K562 (cell line): ENCODE measurements around the gene SPTBN4. TPM values are rescaled to one million over a fixed set of nuclear protein-coding genes. Genes with fewer than 3 reads are reported as not detected.
A peak's percentile ranks its signal among the peaks of the same experiment; 100 is the strongest.

Experiments used
- BMI1 ChIP-seq: fragments of 150-350 bp; IDR thresholded peaks from 2 replicates; pipeline ENCODE4 v1.6.1; 2014; ENCODE audit warnings: low read length
- C11orf30 ChIP-seq: fragments of 450-650 bp; IDR thresholded peaks from 2 replicates; pipeline ENCODE4 v1.6.1; 2016; ENCODE audit warnings: low read depth, mild to moderate bottlenecking
- CHD2 ChIP-seq: IDR thresholded peaks from 2 replicates; pipeline ENCODE4 v1.6.1; 2011; ENCODE audit warnings: low read depth, low read length
- GABPB1 ChIP-seq: sonication (generic); formaldehyde crosslinking; IDR thresholded peaks from 2 replicates; pipeline ENCODE4 v1.8.0; 2022; ENCODE audit warnings: mild to moderate bottlenecking, missing genetic modification reagents
- HMBOX1 ChIP-seq: sonication (generic); IDR thresholded peaks from 2 replicates; pipeline ENCODE4 v1.6.1; 2016
- KDM5B ChIP-seq: fragments of 200-600 bp; sonication (generic); IDR thresholded peaks from 2 replicates; pipeline ENCODE4 v1.6.1; 2012; ENCODE audit warnings: low read depth, mild to moderate bottlenecking, moderate library complexity, low read length, control low read depth, inconsistent platforms; ENCODE audit not compliant: insufficient replicate concordance
- MTA1 ChIP-seq: fragments of 450-650 bp; IDR thresholded peaks from 2 replicates; pipeline ENCODE4 v1.6.1; 2017; ENCODE audit warnings: borderline replicate concordance
- MYC ChIP-seq, 2 experiments: fragments of 250-450 bp in 1 of 2; sonication (Bioruptor Pico) in 1 of 2; IDR thresholded peaks; 2 replicates each; pipeline versions ENCODE4 v1.5.1 to v1.6.1; 2012 to 2021; ENCODE audit warnings: low read depth in 2 of 2, borderline replicate concordance in 1 of 2, improper control_type of control experiment in 1 of 2, low read length in 1 of 2, mild to moderate bottlenecking in 1 of 2, moderate library complexity in 1 of 2
- NBN ChIP-seq: fragments of 450-650 bp; IDR thresholded peaks from 2 replicates; pipeline ENCODE4 v1.6.1; 2016; ENCODE audit warnings: low read depth, mild to moderate bottlenecking
- NCOA1 ChIP-seq: fragments of 450-650 bp; IDR thresholded peaks from 2 replicates; pipeline ENCODE4 v1.6.1; 2016; ENCODE audit warnings: low read depth
- SOX6 ChIP-seq: fragments of 450-650 bp; IDR thresholded peaks from 2 replicates; pipeline ENCODE4 v1.6.1; 2014; ENCODE audit warnings: mild to moderate bottlenecking
- TFE3 ChIP-seq: fragments of 450-650 bp; formaldehyde crosslinking; IDR thresholded peaks from 2 replicates; pipeline ENCODE4 v1.4.0; 2020; ENCODE audit warnings: mild to moderate bottlenecking, mixed read lengths
- VEZF1 ChIP-seq: fragments of 200-800 bp; sonication (Bioruptor generic); IDR thresholded peaks from 2 replicates; pipeline ENCODE4 v1.6.1; 2017; ENCODE audit warnings: missing genetic modification characterization, missing compliant biosample characterization
- ZNF766 ChIP-seq: fragments of 200-800 bp; sonication (Bioruptor generic); conservative IDR thresholded peaks from 2 replicates; pipeline ENCODE4 v1.6.1; 2016; ENCODE audit warnings: missing genetic modification characterization, missing compliant biosample characterization
- polyA plus RNA-seq, 8 experiments: library from polyadenylated mRNA; depleted of rRNA in 4 of 8; stranded (reverse) in 5 of 8; unstranded in 3 of 8; fragments of >200 nt; fragmentation: Nextera tagmentation in 2 of 8; fragmentation: Illumina TruSeq in 1 of 8; extraction: Ambion mirVana in 2 of 8; extraction: Trizol in 1 of 8; gene quantifications; 2 replicates each; pipeline versions ENCODE4 v1.2.1 to v1.2.3, GENCODE V29; 2011 to 2014; ENCODE audit warnings: inconsistent platforms in 1 of 8, missing spikeins in 1 of 8
- total RNA-seq, 7 experiments: library from RNA; depleted of rRNA in 6 of 7; stranded (reverse); fragments of >200 nt in 6 of 7; fragmentation: Illumina TruSeq in 2 of 7; extraction: Trizol in 2 of 7; gene quantifications; 2 replicates each; pipeline versions ENCODE4 v1.2.1 to v1.2.3, GENCODE V29; 2011 to 2021; ENCODE audit warnings: low replicate concordance in 1 of 7
- TF ChIP-seq, protein P1 (sequence below): fragments of 450-650 bp; IDR thresholded peaks from 2 replicates; pipeline ENCODE4 v1.7.1; 2018; ENCODE audit warnings: mild to moderate bottlenecking, low read depth; ENCODE audit not compliant: partially characterized antibody
- TF ChIP-seq, protein P2 (sequence below): fragments of 450-650 bp; IDR thresholded peaks from 2 replicates; pipeline ENCODE4 v1.6.1; 2018; ENCODE audit not compliant: partially characterized antibody

SPTBN4 gene
- total and polyA plus RNA-seq, 9 of the 15 experiments (the other 6 are each of a cell fraction or from before 2014, with no cell fraction given): 0.01 to 1.5 (median 0.86) TPM

DNA sequence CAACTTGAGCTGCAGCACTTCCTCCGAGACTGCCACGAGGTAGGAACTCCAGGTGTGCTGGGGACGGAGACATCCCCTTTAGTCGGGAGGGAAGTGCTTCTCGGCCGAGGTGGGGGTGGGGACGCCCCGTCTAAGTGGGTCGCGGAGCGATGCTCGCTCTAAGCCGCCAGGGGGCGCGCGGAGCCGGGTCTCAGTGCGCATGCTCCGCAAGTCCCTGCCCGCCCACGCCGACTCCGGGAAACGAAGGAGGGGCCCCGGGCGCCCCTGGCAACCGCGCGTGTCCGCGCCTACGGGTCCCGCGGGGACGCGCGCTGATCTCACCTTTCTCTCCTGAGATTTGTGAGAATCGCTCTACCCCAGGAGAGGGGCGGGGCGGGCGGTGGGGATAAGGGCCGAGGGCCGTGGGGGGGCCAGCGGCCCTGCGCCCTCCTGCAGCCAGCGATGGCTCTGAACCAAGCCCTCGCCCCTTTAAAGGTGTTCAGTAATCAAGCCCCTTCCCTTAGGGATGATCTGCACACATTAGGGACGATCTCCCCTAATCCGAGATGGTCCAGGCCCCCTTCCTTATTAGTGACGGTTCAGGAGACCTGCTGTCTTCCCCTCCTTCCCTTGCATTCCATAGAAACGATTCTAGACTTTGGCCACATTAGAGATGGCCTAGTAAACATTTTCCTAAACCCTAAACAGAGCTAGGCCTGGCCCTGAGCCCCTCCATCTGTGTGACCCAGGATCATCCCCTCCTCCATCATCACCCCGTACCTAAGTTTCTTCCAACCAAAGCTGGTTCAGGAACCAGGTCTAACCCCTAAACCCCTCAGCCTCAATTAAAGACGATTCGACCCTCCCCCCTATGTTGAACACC, 62.5 kb downstream of the SPTBN4 start (continued):
- no peak for TF ChIP-seq TFE3 (CRISPR knock-in tag)
- TF ChIP-seq BMI1: peak; percentile 84; the same call in 1 of the 2 replicates
- peak; percentile 63 for TF ChIP-seq CHD2
- TF ChIP-seq MYC (IDR thresholded peaks at IDR 0.05; ENCODE audit: low read depth, low read length): 0 out of 2 replicates have a peak, but pooled peaks have one; percentile 17
- no peak for TF ChIP-seq MYC (CRISPR knock-in tag; IDR thresholded peaks at IDR 0.05; ENCODE audit: borderline replicate concordance, low read depth)
- TF ChIP-seq C11orf30: no peak
- TF ChIP-seq SOX6: no peak
- TF ChIP-seq GABPB1: peak; percentile 42; the same call in 1 of the 2 replicates
- no peak for TF ChIP-seq HMBOX1
- peak; percentile 91 for TF ChIP-seq VEZF1 (CRISPR knock-in tag)
- no peak for TF ChIP-seq NCOA1
- 0 out of 2 replicates have a peak, but pooled peaks have one; percentile 6 for TF ChIP-seq NBN
- TF ChIP-seq MTA1: no peak
- TF ChIP-seq, protein P1, sequence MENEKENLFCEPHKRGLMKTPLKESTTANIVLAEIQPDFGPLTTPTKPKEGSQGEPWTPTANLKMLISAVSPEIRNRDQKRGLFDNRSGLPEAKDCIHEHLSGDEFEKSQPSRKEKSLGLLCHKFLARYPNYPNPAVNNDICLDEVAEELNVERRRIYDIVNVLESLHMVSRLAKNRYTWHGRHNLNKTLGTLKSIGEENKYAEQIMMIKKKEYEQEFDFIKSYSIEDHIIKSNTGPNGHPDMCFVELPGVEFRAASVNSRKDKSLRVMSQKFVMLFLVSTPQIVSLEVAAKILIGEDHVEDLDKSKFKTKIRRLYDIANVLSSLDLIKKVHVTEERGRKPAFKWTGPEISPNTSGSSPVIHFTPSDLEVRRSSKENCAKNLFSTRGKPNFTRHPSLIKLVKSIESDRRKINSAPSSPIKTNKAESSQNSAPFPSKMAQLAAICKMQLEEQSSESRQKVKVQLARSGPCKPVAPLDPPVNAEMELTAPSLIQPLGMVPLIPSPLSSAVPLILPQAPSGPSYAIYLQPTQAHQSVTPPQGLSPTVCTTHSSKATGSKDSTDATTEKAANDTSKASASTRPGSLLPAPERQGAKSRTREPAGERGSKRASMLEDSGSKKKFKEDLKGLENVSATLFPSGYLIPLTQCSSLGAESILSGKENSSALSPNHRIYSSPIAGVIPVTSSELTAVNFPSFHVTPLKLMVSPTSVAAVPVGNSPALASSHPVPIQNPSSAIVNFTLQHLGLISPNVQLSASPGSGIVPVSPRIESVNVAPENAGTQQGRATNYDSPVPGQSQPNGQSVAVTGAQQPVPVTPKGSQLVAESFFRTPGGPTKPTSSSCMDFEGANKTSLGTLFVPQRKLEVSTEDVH: peak; percentile 31
- TF ChIP-seq KDM5B: peak; percentile 18
- peak; percentile 76 for TF ChIP-seq ZNF766
- TF ChIP-seq, protein P2, sequence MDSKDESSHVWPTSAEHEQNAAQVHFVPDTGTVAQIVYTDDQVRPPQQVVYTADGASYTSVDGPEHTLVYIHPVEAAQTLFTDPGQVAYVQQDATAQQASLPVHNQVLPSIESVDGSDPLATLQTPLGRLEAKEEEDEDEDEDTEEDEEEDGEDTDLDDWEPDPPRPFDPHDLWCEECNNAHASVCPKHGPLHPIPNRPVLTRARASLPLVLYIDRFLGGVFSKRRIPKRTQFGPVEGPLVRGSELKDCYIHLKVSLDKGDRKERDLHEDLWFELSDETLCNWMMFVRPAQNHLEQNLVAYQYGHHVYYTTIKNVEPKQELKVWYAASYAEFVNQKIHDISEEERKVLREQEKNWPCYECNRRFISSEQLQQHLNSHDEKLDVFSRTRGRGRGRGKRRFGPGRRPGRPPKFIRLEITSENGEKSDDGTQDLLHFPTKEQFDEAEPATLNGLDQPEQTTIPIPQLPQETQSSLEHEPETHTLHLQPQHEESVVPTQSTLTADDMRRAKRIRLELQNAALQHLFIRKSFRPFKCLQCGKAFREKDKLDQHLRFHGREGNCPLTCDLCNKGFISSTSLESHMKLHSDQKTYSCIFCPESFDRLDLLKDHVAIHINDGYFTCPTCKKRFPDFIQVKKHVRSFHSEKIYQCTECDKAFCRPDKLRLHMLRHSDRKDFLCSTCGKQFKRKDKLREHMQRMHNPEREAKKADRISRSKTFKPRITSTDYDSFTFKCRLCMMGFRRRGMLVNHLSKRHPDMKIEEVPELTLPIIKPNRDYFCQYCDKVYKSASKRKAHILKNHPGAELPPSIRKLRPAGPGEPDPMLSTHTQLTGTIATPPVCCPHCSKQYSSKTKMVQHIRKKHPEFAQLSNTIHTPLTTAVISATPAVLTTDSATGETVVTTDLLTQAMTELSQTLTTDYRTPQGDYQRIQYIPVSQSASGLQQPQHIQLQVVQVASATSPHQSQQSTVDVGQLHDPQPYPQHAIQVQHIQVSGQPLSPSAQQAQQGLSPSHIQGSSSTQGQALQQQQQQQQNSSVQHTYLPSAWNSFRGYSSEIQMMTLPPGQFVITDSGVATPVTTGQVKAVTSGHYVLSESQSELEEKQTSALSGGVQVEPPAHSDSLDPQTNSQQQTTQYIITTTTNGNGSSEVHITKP: peak; percentile 72
